Spinal cord (tissue), 10 donors: ENCODE results near the gene USP7. TPM values are rescaled to one million over a fixed set of nuclear protein-coding genes. Genes with fewer than 3 reads are reported as not detected.
"Not testable (repeated sequence)": the region's sequence is repeated elsewhere in the genome, so short reads cannot be mapped to it uniquely, and the experiment has no call there.

Experiments
- DNase-seq, 6 donors: peaks; one replicate each; pipeline versions ENCODE4 v3.0.0 to v3.0.0-alpha.2; 2013 to 2015; ENCODE audit warnings: low spot score in 6 of 6, low read depth in 4 of 6
- H3K27ac ChIP-seq: one replicate; pipeline ENCODE4 v1.5.1; 2013; ENCODE audit warnings: low read depth, low read length, control low read depth
- H3K27me3 ChIP-seq: one replicate; pipeline ENCODE4 v1.6.1; 2013; ENCODE audit warnings: low read length; ENCODE audit not compliant: control insufficient read depth, insufficient read depth
- H3K36me3 ChIP-seq: one replicate; pipeline ENCODE4 v1.6.1; 2013; ENCODE audit warnings: low read length; ENCODE audit not compliant: control insufficient read depth, insufficient read depth
- H3K4me1 ChIP-seq: one replicate; pipeline ENCODE4 v1.6.1; 2013; ENCODE audit warnings: low read length; ENCODE audit not compliant: control insufficient read depth, insufficient read depth
- H3K4me3 ChIP-seq: one replicate; pipeline ENCODE4 v1.5.1; 2013; ENCODE audit warnings: low read depth, low read length, control low read depth
- H3K9me3 ChIP-seq: one replicate; pipeline ENCODE4 v1.6.1; 2013; ENCODE audit warnings: low read length; ENCODE audit not compliant: control insufficient read depth, insufficient read depth
- WGBS: methylation state at CpG from one replicate; pipeline ENCODE4 v1.1.5; 2013; ENCODE audit warnings: missing lambda C conversion rate; ENCODE audit not compliant: insufficient coverage; 5-methylcytosine and 5-hydroxymethylcytosine counted together
- polyA plus RNA-seq, 2 donors: library from polyadenylated mRNA; unstranded; fragments of 120-200 nt; gene quantifications; one replicate each; pipeline ENCODE4 v1.2.1, GENCODE V29; 2013; ENCODE audit not compliant: insufficient read length in 2 of 2
- total RNA-seq, 2 donors: library from RNA; depleted of rRNA in 1 of 2; stranded (reverse); fragments of 120-200 nt in 1 of 2; fragments of >200 nt in 1 of 2; gene quantifications; one replicate each; pipeline versions ENCODE4 v1.2.3 to v1.2.4, GENCODE V29; 2013 to 2014
- donor health status: healthy.

The USP7 gene
- total and polyA plus RNA-seq, 4 donors, result 60.6 to 103 (median 95.3) TPM

DNA sequence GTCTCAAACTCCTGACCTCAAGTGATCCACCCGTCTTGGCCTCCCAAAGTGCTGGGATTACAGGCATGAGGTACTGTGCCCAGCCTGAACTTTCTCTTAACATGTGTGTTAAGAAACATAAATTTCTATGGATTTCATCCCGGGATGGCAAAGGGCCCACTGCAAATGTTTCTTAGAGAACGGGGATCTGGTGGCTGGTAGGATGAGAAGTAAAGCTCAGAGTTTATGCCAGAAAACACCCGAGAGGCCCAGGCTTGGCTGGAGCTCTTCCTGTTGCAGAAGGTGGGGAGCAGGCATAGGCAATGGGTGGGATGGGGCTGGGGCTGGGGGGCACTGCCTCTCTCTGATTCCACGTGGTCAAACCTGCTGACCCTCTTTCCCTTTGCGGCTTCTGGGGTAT is 89.3 kb downstream of the USP7 start:
- WGBS, result 71% methylated on average over 4 of the region's 6 CpGs
- peak in 1 of 6 donors; percentile 88 for DNase-seq
- Histone ChIP-seq H3K27ac (no peak overlapping the region), H3K27me3 (no peaks in the 10 kb centered on the region), H3K36me3 (no peaks in the 10 kb centered on the region), H3K9me3 (no peaks in the 10 kb centered on the region), H3K4me1 (peaks cover 5% of the 10 kb centered on the region), H3K4me3 (no peak overlapping the region)

DNA sequence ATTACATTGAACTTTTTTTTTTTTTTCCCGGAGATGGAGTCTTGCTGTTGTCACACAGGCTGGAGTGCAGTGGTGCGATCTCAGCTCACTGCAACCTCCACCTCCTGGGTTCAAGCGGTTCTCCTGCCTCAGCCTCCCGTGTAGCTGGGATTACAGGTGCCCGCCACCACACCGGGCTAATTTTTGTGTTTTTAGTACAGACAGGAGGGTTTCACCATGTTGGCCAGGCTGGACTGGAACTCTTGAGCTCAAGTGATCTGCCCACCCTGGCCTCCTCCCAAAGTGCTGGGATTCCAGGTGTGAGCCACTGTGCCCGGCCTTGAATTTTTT is 89.9 kb downstream of the USP7 start:
- 92% methylated on average over 6 of the region's 7 CpGs for WGBS

DNA sequence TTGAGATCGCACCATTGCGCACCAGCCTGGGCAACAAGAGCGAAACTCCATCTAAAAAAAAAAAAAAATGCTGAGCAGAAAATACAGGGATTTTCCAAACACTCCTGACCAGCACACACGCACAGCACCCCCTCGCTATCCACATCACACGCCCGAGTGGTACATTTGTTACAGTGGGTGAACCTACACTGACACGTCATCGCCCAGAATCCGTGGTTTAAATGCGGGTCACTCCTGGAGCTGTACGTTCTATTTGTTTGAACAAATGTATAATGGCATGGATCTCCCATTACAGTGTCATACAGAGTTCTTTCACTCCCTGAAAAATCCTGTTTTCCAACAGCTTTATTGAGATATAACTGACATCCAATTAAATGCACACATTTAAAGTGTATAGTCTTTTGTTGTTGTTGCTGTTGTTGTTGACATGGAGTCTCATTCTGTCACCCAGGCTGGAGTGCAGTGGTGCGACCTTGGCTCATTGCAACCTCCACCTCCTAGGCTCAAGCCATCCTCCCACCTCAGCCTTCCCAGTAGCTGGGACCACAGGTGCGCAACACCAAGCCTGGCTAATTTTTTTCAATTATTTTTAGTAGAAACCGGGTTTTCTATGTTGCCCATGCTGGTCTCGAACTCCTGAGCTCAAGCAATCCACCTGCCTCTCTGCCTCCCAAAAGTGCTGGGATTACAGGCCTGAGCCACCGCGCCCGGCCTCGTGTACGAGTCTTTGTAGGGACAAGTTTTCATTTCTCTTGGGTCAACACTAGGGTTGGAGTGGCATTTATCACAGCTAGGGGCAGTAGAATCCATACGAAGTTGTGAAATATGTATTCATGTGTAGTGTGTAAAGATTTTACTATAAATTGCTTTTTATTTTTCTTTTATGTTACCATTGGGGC is 90.5 kb downstream of the USP7 start:
- H3K27me3 ChIP-seq, result no peaks in the 10 kb centered on the region

More for the DNA sequence above, 89.9 kb downstream of the USP7 start:
- H3K27ac ChIP-seq, DNase-seq, H3K4me1 ChIP-seq, H3K9me3 ChIP-seq, H3K36me3 ChIP-seq, H3K4me3 ChIP-seq, H3K27me3 ChIP-seq: not testable (repeated sequence)

DNA sequence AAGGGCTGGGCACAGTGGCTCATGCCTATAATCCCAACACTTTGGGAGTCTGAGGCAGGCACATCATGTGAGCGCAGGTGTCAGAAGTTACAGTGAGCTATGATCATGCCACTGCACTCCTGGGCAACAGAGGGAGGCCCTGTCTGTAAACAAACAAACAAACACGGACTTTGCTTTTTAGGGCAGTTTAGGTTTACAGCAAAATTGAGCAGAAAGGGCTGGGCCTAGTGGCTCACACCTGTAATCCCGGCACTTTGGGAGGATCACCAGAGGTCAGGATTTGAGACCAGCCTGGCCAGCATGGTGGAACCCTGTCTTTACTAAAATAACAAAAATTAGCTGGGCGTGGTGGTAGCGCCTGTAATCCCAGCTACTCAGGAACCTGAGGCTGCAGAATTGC is 91.6 kb downstream of the USP7 start:
- Histone ChIP-seq H3K36me3 (no peaks in the 10 kb centered on the region), H3K4me3 (no peak overlapping the region), H3K9me3 (no peaks in the 10 kb centered on the region), H3K4me1 (peaks cover 23% of the 10 kb centered on the region), H3K27ac (no peak overlapping the region), H3K27me3 (no peaks in the 10 kb centered on the region)
- no peak for DNase-seq
- WGBS, result 97% methylated on average over 5 of the region's 5 CpGs

More for the DNA sequence above, 90.5 kb downstream of the USP7 start:
- DNase-seq, result no peak
- Histone ChIP-seq H3K36me3 (no peaks in the 10 kb centered on the region), H3K9me3 (no peaks in the 10 kb centered on the region), H3K4me3 (no peak overlapping the region), H3K4me1 (peaks cover 12% of the 10 kb centered on the region), H3K27ac (no peak overlapping the region)
- WGBS, result 90% methylated on average over 5 of the region's 22 CpGs

DNA sequence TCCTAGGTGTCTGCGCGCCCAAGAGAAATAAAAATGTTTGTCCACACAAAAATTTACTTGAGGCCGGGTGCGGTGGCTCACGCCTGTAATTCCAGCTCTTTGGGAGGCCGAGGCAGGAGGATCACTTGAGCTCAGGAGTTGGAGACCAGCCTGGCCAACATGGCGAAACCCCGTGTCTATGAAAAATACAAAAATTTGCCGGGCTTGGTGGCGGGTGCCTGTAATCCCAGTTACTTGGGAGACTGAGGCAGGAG is 93.8 kb downstream of the USP7 start:
- whole genome bisulfite sequencing, result 98% methylated on average over 10 of the region's 10 CpGs
- H3K9me3 ChIP-seq, H3K4me3 ChIP-seq, H3K27ac ChIP-seq, H3K27me3 ChIP-seq, H3K36me3 ChIP-seq, DNase-seq: not testable (repeated sequence)
- H3K4me1 ChIP-seq, result peaks cover 44% of the 10 kb centered on the region

DNA sequence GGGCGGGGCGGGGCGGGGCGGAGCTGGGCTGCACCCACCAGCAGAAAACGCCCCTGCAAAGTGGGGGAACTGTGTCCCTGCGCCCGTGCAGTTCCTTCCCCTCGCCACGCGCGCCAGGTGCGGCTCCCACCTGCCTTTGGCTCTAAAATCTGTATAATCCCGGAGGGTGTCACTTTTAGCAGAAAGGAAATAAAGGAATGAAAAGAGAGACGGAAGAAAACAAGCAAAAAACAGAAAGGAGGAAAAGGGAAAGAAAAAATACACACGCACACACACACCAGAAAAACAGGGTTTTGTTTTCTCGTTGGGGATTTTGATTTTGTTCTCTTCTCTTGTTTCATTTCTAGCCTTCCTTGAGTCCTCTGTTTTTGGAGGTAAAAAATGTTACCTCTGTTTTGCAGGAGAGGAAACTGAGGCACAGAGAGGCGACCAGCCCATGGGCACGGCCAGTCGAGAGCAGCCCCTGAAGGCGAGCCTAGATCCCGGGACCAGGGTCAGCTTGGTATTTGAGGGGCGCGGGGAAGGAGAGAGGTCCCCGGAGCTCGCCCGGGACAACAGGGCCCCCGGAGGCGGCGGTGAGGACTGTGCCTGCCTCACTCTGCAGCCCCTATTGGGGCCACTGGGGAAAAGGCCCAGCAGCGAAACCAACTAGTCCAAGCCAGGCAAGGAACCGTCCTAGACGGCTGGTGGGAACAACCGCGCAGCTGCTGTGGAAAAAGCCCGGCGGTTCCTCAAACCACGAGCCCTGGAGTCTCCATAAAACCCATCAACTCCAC is 94.3 kb downstream of the USP7 start:
- H3K36me3 ChIP-seq, result peaks cover 5% of the 10 kb centered on the region
- no peaks in the 10 kb centered on the region for H3K27me3 ChIP-seq
- peaks cover 49% of the 10 kb centered on the region for H3K4me1 ChIP-seq
- DNase-seq, result no peak
- no peak overlapping the region for H3K27ac ChIP-seq
- peak overlapping the region; percentile 85 for H3K4me3 ChIP-seq
- WGBS, result 16% methylated on average over 30 of the region's 37 CpGs
- no peaks in the 10 kb centered on the region for H3K9me3 ChIP-seq

DNA sequence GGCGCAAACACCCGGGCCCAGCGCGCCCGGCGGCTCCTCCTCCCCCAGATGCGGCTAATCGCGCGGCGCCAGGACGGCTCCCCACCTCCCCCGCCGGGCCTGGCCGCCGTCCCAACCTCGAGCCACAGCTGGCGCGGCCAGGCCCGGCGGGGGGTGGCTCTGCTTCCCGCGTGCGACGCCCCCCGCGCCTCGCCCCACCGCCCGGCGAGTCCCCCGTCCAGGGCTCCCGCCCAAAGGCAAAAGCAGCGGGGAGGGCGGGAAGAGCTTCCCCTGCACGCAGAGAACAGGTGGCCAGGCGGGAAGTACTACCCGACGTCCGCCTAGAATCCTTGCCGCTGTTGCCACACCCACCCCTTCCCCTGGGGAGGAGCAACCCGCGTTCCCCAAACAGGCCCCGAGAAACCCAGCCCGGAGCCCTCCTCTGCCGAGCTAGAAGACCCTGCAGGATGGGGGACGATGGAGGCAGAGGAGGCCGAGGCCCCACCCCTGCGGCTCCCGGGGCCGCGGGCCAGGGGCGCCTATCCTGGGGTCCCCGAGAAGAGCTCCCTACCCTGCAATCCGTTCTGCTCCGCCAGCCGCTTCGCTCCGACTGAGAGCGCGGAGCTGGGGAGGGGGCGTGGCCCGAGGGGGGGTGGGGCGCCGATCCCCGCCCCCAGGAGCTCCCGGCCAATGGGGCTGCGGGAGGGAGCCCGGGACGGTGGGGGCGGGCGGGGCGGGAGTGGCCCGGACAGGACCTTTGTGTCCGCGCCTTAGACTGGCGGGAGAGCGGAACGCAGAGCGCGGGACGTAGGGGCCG is 95.1 kb downstream of the USP7 start, which contains the start of gene CARHSP1:
Gene CARHSP1 (minus strand): TSS at position 591 of the 796 bp plus-strand sequence. CDS start 9,678 bp downstream, outside the sequence.
- Histone ChIP-seq H3K4me1 (peaks cover 57% of the 10 kb centered on the region), H3K9me3 (no peaks in the 10 kb centered on the region)
- WGBS, result under 1% methylated on average over 80 of the region's 83 CpGs

DNA sequence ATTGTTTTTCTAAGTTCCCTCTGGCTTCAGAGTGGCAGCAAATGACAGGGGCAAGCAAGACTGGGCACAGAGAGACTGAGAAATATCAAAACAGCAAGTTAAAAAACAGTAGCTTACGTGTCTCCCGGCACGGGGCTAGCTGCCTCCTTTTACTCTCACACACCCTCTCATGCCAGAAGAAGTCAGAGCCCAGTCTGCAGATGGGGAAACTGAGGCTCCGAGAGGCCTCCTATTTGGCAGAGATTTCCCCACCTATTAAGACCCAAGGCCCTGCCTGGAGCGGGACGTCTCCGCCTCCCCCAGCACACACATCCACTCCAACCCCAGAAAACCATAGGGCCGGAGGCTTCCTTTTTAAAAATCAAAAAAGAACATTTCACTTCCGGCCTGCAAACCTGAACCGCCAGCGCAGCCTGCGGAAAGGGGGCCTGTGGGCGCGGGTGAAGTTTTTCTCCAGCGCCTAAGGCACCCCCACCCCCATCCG is 95.7 kb downstream of the USP7 start:
- H3K27ac ChIP-seq, result peak overlapping the region; percentile 85
- peak in 2 of 6 donors; percentile 39 to 42 for DNase-seq
- H3K36me3 ChIP-seq, result peaks cover 13% of the 10 kb centered on the region
- under 1% methylated on average over 16 of the region's 16 CpGs for WGBS
- H3K4me3 ChIP-seq, result peak overlapping the region; percentile 68
- H3K4me1 ChIP-seq, result peaks cover 64% of the 10 kb centered on the region
- no peaks in the 10 kb centered on the region for H3K9me3 ChIP-seq
- H3K27me3 ChIP-seq, result no peaks in the 10 kb centered on the region

More for the DNA sequence above, 95.1 kb downstream of the USP7 start, which contains the start of gene CARHSP1:
- peak in 5 of 6 donors; percentile 70 to 96 (median 79) for DNase-seq
- no peaks in the 10 kb centered on the region for H3K27me3 ChIP-seq
- H3K4me3 ChIP-seq, result peak within 1 kb of the TSS; percentile 85
- H3K27ac ChIP-seq, result peak within 1 kb of the TSS; percentile 85
- H3K36me3 ChIP-seq, result peaks cover 8% of the 10 kb centered on the region

DNA sequence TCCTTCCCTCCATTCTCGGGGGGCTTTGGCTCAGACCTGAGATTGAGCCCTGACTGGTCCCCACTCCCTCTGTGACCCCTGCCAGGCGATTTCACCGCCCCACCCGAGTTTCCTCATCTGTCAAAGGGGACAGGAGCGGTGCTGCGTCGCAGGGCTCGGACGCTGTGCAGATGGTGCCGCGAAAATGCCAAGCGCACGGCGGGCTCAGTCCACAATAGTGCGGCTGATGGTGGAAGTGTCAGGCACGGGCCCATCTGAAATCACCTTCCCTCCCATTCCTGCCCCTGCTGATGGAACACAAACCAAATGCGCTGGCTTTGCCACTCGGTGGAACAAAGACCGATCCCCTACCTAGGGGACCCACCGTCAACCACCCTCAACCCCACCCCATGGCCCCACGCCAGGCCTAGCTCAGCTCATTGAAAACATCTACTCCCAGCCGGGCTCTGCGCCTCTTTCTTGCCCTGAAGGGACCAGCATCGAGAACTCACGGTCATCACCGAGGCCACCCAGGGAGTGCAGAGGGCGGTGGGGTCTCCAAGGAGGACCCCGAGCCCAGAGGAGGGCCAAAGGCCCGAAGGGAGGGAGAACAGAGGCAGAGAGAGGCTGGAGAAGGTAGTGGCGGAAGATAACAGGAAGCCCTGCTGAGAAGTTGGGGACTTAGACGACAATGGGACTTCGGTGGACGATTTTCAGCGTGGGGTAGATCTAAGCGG is 96.3 kb downstream of the USP7 start:
- Histone ChIP-seq H3K4me3 (peak overlapping the region; percentile 68), H3K27ac (peak overlapping the region; percentile 85), H3K27me3 (no peaks in the 10 kb centered on the region), H3K4me1 (peaks cover 68% of the 10 kb centered on the region), H3K36me3 (peaks cover 14% of the 10 kb centered on the region), H3K9me3 (no peaks in the 10 kb centered on the region)
- WGBS, result 1% methylated on average over 35 of the region's 35 CpGs
- DNase-seq, result peak in 2 of 6 donors; percentile 77 to 79
